DOHH2 (cell line): ENCODE measurements around the gene CRY1.
"Not testable (repeated sequence)": the region's sequence is repeated elsewhere in the genome, so short reads cannot be mapped to it uniquely, and the experiment has no call there.

Experiments used
- H3F3A ChIP-seq: fragments of 200-600 bp; sonication (generic), shearing (Covaris generic); 2 replicates; pipeline ENCODE4 v1.6.0; 2016; ENCODE audit warnings: antibody characterized with exemption, mild to moderate bottlenecking; ENCODE audit not compliant: control insufficient read depth, insufficient read depth
- H3K27ac ChIP-seq: fragments of 200-600 bp; sonication (generic); 2 replicates; pipeline ENCODE4 v1.5.1; 2014; ENCODE audit warnings: low read depth, mild to moderate bottlenecking, low read length, moderate library complexity
- H3K27me3 ChIP-seq: fragments of 200-600 bp; sonication (generic); 2 replicates; pipeline ENCODE4 v1.6.1; 2014; ENCODE audit warnings: mild to moderate bottlenecking, low read length, mixed read lengths; ENCODE audit not compliant: control insufficient read depth
- H3K36me3 ChIP-seq: fragments of 200-600 bp; sonication (generic); 2 replicates; pipeline ENCODE4 v1.6.1; 2014; ENCODE audit warnings: mild to moderate bottlenecking, low read length, moderate library complexity, mixed read lengths; ENCODE audit not compliant: control insufficient read depth
- H3K4me1 ChIP-seq: fragments of 200-600 bp; sonication (generic); 2 replicates; pipeline ENCODE4 v1.6.1; 2014; ENCODE audit warnings: mild to moderate bottlenecking, low read length, mixed read lengths; ENCODE audit not compliant: control insufficient read depth
- H3K4me2 ChIP-seq: fragments of 200-600 bp; sonication (generic); 2 replicates; pipeline ENCODE4 v1.6.0; 2014; ENCODE audit warnings: mild to moderate bottlenecking, low read length, moderate library complexity
- H3K4me3 ChIP-seq: fragments of 200-600 bp; sonication (generic); 2 replicates; pipeline ENCODE4 v1.5.1; 2014; ENCODE audit warnings: mild to moderate bottlenecking, low read length, mixed read lengths
- H3K79me2 ChIP-seq: fragments of 200-600 bp; sonication (generic); 2 replicates; pipeline ENCODE4 v1.6.1; 2014; ENCODE audit warnings: mild to moderate bottlenecking, low read length, mixed read lengths; ENCODE audit not compliant: control insufficient read depth
- H3K9me2 ChIP-seq: fragments of 200-600 bp; sonication (generic); replicated peaks from 2 replicates; pipeline ENCODE4 v1.6.1; 2014; ENCODE audit warnings: mild to moderate bottlenecking, low read length, mixed read lengths; ENCODE audit not compliant: control insufficient read depth
- H3K9me3 ChIP-seq: fragments of 200-600 bp; sonication (generic); 2 replicates; pipeline ENCODE4 v1.6.1; 2014; ENCODE audit warnings: antibody characterized with exemption, low read length, mixed read lengths; ENCODE audit not compliant: control insufficient read depth, insufficient read depth
- H4K20me1 ChIP-seq: fragments of 200-600 bp; sonication (generic); 2 replicates; pipeline ENCODE4 v1.6.0; 2014; ENCODE audit warnings: low read depth, mild to moderate bottlenecking, antibody characterized with exemption, low read length, moderate library complexity; ENCODE audit not compliant: control insufficient read depth, insufficient read depth
- CTCF ChIP-seq: fragments of 200-600 bp; sonication (generic); IDR thresholded peaks from one replicate; pipeline ENCODE4 v1.5.1; 2014; ENCODE audit warnings: antibody characterized with exemption, mild to moderate bottlenecking, low read depth, low read length; ENCODE audit not compliant: poor library complexity, severe bottlenecking
- EZH2phosphoT487 ChIP-seq: fragments of 200-600 bp; sonication (generic); IDR thresholded peaks from 2 replicates; pipeline ENCODE4 v1.6.1; 2017; ENCODE audit warnings: borderline replicate concordance, mild to moderate bottlenecking, antibody characterized with exemption, low read length, moderate library complexity, mixed read lengths

CRY1 gene

GRCh38 chr12:107108995-107109508 lies 15.7 kb upstream of the CRY1 start:
- Histone ChIP-seq H3K4me1 (no peaks in the 10 kb centered on the region), H3F3A (no peaks in the 10 kb centered on the region), H3K27me3 (peaks cover 6% of the 10 kb centered on the region; the same call in 1 of the 2 replicates), H3K36me3 (no peaks in the 10 kb centered on the region), H3K9me3 (no peaks in the 10 kb centered on the region), H4K20me1 (no peaks in the 10 kb centered on the region), H3K4me2 (no peak overlapping the region), H3K27ac (no peak overlapping the region), H3K9me2 (no peaks in the 10 kb centered on the region), H3K4me3 (no peak overlapping the region), H3K79me2 (no peaks in the 10 kb centered on the region)
- TF ChIP-seq CTCF (no peak), EZH2phosphoT487 (no peak)

GRCh38 chr12:107108366-107108765 lies 15.0 kb upstream of the CRY1 start:
- not testable (repeated sequence) for H3K36me3 ChIP-seq, H3K9me3 ChIP-seq, H3K27me3 ChIP-seq, H3K27ac ChIP-seq, H3K4me1 ChIP-seq, H3K4me2 ChIP-seq, H4K20me1 ChIP-seq, H3K79me2 ChIP-seq, H3K4me3 ChIP-seq, H3K9me2 ChIP-seq, H3F3A ChIP-seq

- Histone ChIP-seq H4K20me1 (no peaks in the 10 kb centered on the region), H3K27ac (no peak overlapping the region), H3K79me2 (no peaks in the 10 kb centered on the region), H3K9me2 (no peaks in the 10 kb centered on the region), H3K4me2 (no peak overlapping the region), H3K4me3 (no peak overlapping the region), H3K27me3 (peaks cover 6% of the 10 kb centered on the region; the same call in 1 of the 2 replicates), H3K36me3 (no peaks in the 10 kb centered on the region), H3K4me1 (no peaks in the 10 kb centered on the region), H3F3A (no peaks in the 10 kb centered on the region), H3K9me3 (no peaks in the 10 kb centered on the region)
- TF ChIP-seq CTCF (no peak), EZH2phosphoT487 (no peak)
Measured at GRCh38 chr12:107107381-107107780, 14.0 kb upstream of the CRY1 start.

- TF ChIP-seq EZH2phosphoT487 (no peak), CTCF (no peak)
- Histone ChIP-seq H3K27ac (no peak overlapping the region), H3K9me2 (no peaks in the 10 kb centered on the region)
Measured at GRCh38 chr12:107106241-107107025, 13.1 kb upstream of the CRY1 start.

More at GRCh38 chr12:107106241-107107025, 13.1 kb upstream of the CRY1 start:
- no peaks in the 10 kb centered on the region for H3K9me3 ChIP-seq
- H3K4me2 ChIP-seq, result no peak overlapping the region
- no peaks in the 10 kb centered on the region for H3K36me3 ChIP-seq
- H3K27me3 ChIP-seq, result peaks cover 6% of the 10 kb centered on the region; the same call in 1 of the 2 replicates
- no peaks in the 10 kb centered on the region for H3F3A ChIP-seq
- no peaks in the 10 kb centered on the region for H4K20me1 ChIP-seq
- no peaks in the 10 kb centered on the region for H3K4me1 ChIP-seq
- H3K4me3 ChIP-seq, result no peak overlapping the region
- no peaks in the 10 kb centered on the region for H3K79me2 ChIP-seq
